ENCODE data around the gene LRFN2. TPM values are rescaled to one million over a fixed set of nuclear protein-coding genes. Genes with fewer than 3 reads are reported as not detected.

Gene LRFN2
- total RNA-seq, 4 donors from 2014 or later, result 0.14 to 0.34 TPM; not detected in 2

GRCh38 chr6:40350747-40351217, 236.4 kb downstream of the LRFN2 start:
- no peak overlapping the region for H3K4me3 ChIP-seq
- peaks cover 0 to 5% of the 10 kb centered on the region in 2 donors for H3K4me1 ChIP-seq
- no peaks in the 10 kb centered on the region for H3K27me3 ChIP-seq
- intact Hi-C loops (cut with DNase I; ENCODE audit: low total_unique reads), result no loop called here
- H3K27ac ChIP-seq, result no peak overlapping the region
- DNase-seq, result no peak
- H3K36me3 ChIP-seq, result no peaks in the 10 kb centered on the region
- TF ChIP-seq CTCF (IDR thresholded peaks at IDR 0.05), result no peak
- TF ChIP-seq POLR2A (IDR thresholded peaks at IDR 0.05), result no peak
- no peaks in the 10 kb centered on the region for H3K9me3 ChIP-seq

GRCh38 chr6:40349901-40350746, 237.0 kb downstream of the LRFN2 start:
- DNase-seq, result no peak
- peaks cover 0 to 5% of the 10 kb centered on the region in 2 donors for H3K4me1 ChIP-seq
- no peaks in the 10 kb centered on the region for H3K9me3 ChIP-seq
- intact Hi-C loops (cut with DNase I; ENCODE audit: low total_unique reads), result no loop called here
- no peak overlapping the region for H3K27ac ChIP-seq
- H3K36me3 ChIP-seq, result no peaks in the 10 kb centered on the region
- H3K4me3 ChIP-seq, result no peak overlapping the region
- no peaks in the 10 kb centered on the region for H3K27me3 ChIP-seq
- TF ChIP-seq CTCF (IDR thresholded peaks at IDR 0.05), result no peak
- no peak for TF ChIP-seq POLR2A (IDR thresholded peaks at IDR 0.05)

- no peak overlapping the region for H3K27ac ChIP-seq
Measured at GRCh38 chr6:40349123-40349900, 237.9 kb downstream of the LRFN2 start.

GRCh38 chr6:40348591-40348990, 238.6 kb downstream of the LRFN2 start:
- Histone ChIP-seq H3K4me3 (no peak overlapping the region), H3K4me1 (peaks cover 0 to 5% of the 10 kb centered on the region in 2 donors), H3K9me3 (no peaks in the 10 kb centered on the region), H3K27me3 (no peaks in the 10 kb centered on the region), H3K27ac (peak overlapping the region in 1 of 2 donors; percentile 2), H3K36me3 (no peaks in the 10 kb centered on the region)
- no peak for TF ChIP-seq POLR2A (IDR thresholded peaks at IDR 0.05)
- TF ChIP-seq CTCF (IDR thresholded peaks at IDR 0.05), result no peak
- intact Hi-C loops (cut with DNase I; ENCODE audit: low total_unique reads), result no loop called here
- no peak for DNase-seq

More at GRCh38 chr6:40349123-40349900, 237.9 kb downstream of the LRFN2 start:
- peaks cover 0 to 5% of the 10 kb centered on the region in 2 donors for H3K4me1 ChIP-seq
- no peaks in the 10 kb centered on the region for H3K27me3 ChIP-seq
- H3K4me3 ChIP-seq, result no peak overlapping the region
- peak; percentile 55 to 60 for DNase-seq
- TF ChIP-seq CTCF (IDR thresholded peaks at IDR 0.05) (no peak), POLR2A (IDR thresholded peaks at IDR 0.05) (no peak)
- intact Hi-C loops (cut with DNase I; ENCODE audit: low total_unique reads), result no loop called here
- H3K9me3 ChIP-seq, result no peaks in the 10 kb centered on the region
- H3K36me3 ChIP-seq, result no peaks in the 10 kb centered on the region
